Measurements from ENCODE around the gene IFNL1.

IFNL1 gene

DNA sequence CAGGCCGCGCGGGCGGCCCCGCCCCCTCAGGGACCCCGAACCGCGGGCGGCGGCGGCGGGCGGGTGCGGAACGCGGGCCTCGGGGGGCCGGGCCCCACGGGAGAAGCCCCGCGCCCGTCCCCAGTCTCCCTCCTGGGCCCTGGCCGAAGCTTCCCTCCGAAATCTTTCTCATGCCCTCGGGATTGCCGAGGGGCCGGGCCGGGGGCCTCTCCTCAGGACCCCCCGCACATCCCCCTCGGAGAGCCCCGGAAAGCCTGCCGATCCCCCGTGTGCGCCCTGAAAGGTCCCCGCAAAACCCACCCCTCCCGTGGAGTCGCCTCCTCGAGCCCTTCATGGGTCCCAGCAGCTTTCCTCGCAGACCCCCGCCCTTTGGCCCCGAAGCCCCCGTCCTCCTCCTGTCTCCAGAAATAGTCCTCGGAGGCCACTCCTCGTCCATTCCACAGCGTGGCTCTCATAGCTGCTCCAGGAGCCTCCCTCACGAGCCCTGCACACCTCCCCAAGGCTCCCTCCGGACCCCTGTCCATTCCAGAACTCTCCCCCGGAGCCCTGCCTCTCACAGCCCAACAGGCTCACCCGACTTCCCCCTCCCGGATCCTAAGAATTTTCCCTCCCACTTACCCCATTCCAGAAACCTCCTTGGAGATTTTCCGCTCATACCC, 46.6 kb downstream of the IFNL1 start:
- H3K4me3 ChIP-seq (ENCODE audit: low read depth, low read length) = peak overlapping the region; percentile 72
- TF ChIP-seq, protein P1, sequence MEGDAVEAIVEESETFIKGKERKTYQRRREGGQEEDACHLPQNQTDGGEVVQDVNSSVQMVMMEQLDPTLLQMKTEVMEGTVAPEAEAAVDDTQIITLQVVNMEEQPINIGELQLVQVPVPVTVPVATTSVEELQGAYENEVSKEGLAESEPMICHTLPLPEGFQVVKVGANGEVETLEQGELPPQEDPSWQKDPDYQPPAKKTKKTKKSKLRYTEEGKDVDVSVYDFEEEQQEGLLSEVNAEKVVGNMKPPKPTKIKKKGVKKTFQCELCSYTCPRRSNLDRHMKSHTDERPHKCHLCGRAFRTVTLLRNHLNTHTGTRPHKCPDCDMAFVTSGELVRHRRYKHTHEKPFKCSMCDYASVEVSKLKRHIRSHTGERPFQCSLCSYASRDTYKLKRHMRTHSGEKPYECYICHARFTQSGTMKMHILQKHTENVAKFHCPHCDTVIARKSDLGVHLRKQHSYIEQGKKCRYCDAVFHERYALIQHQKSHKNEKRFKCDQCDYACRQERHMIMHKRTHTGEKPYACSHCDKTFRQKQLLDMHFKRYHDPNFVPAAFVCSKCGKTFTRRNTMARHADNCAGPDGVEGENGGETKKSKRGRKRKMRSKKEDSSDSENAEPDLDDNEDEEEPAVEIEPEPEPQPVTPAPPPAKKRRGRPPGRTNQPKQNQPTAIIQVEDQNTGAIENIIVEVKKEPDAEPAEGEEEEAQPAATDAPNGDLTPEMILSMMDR (IDR thresholded peaks at IDR 0.05; ENCODE audit: borderline replicate concordance, insufficient read depth, low read depth, low read length) = no peak

GRCh38 chr19:39345956-39346355, 49.7 kb downstream of the IFNL1 start:
- no peak overlapping the region for H3K4me3 ChIP-seq (ENCODE audit: low read depth, low read length)
- TF ChIP-seq, protein P1 (IDR thresholded peaks at IDR 0.05; ENCODE audit: borderline replicate concordance, insufficient read depth, low read depth, low read length) = no peak

GRCh38 chr19:39347332-39348164, 51.3 kb downstream of the IFNL1 start:
- TF ChIP-seq, protein P1 (IDR thresholded peaks at IDR 0.05; ENCODE audit: borderline replicate concordance, insufficient read depth, low read depth, low read length) = no peak
- H3K4me3 ChIP-seq (ENCODE audit: low read depth, low read length) = no peak overlapping the region
